ENCODE measurements around the gene NPFFR1.
"Not testable (repeated sequence)": the region's sequence is repeated elsewhere in the genome, so short reads cannot be mapped to it uniquely, and the experiment has no call there.

NPFFR1 gene

DNA sequence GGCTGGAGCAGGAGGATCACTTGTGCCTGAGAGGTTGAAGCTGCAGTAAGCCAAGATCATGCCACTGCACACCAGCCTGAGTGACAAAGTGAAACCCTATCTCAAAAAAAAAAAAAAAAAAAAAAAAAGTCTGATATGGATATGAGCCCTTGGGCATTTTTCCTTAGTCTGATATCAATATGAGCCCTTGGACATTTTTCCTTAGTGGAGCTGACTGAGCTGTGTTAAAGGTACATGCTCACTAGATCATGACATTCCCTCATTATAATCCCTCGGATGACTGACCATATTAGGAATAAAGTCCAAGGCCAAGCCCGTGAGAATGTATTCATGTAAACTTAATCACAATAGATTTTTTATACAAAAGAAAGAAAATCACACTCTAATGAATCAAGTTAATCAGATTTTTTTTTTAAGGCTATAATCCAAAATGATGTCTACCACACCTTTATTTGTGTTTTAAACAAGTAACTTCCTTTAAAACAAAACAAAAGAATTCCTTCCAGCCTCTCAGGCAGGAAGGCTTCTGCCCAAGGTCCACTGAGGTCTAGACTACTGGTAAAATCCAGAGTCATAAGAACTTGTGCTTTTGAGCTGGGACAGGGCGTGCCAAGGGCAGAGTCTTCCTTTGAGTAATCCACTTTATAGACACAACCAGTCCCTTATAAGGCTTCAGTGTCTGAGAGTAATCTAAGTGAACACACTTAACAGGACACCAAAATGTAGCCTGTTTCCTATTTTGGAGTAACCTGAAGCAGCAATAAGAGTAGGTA lies 56.1 kb downstream of the NPFFR1 start:
- no CpG with 5 or more reads among the region's 3 CpGs for WGBS (ENCODE audit: insufficient coverage, insufficient read length)
- Histone ChIP-seq H3K4me1 (ENCODE audit: control insufficient read depth, insufficient read depth, low read length) (no peaks in the 10 kb centered on the region), H3K4me3 (ENCODE audit: low read length) (no peak overlapping the region), H3K36me3 (ENCODE audit: control insufficient read depth, insufficient read depth, low read length) (no peaks in the 10 kb centered on the region; the same call in 1 of the 2 replicates), H3K27me3 (ENCODE audit: control insufficient read depth, insufficient read depth, low read length) (no peaks in the 10 kb centered on the region), H3K9me3 (ENCODE audit: control insufficient read depth, insufficient read depth, low read length) (no peaks in the 10 kb centered on the region), H3K27ac (ENCODE audit: low read length) (no peak overlapping the region)
- no peak for DNase-seq (ENCODE audit: low read depth, low spot score)

- H3K36me3 ChIP-seq (ENCODE audit: control insufficient read depth, insufficient read depth, low read length) = no peaks in the 10 kb centered on the region
- WGBS (ENCODE audit: insufficient coverage, insufficient read length) = 100% methylated on average over 2 of the region's 2 CpGs
- no peaks in the 10 kb centered on the region for H3K9me3 ChIP-seq (ENCODE audit: control insufficient read depth, insufficient read depth, low read length)
- no peaks in the 10 kb centered on the region for H3K27me3 ChIP-seq (ENCODE audit: control insufficient read depth, insufficient read depth, low read length)
- H3K4me1 ChIP-seq (ENCODE audit: control insufficient read depth, insufficient read depth, low read length) = no peaks in the 10 kb centered on the region
- DNase-seq (ENCODE audit: low read depth, low spot score) = no peak
- no peak overlapping the region for H3K27ac ChIP-seq (ENCODE audit: low read length)
- H3K4me3 ChIP-seq (ENCODE audit: low read length) = no peak overlapping the region
Observed at GRCh38 chr10:70223728-70224127, 60.1 kb downstream of the NPFFR1 start.

DNA sequence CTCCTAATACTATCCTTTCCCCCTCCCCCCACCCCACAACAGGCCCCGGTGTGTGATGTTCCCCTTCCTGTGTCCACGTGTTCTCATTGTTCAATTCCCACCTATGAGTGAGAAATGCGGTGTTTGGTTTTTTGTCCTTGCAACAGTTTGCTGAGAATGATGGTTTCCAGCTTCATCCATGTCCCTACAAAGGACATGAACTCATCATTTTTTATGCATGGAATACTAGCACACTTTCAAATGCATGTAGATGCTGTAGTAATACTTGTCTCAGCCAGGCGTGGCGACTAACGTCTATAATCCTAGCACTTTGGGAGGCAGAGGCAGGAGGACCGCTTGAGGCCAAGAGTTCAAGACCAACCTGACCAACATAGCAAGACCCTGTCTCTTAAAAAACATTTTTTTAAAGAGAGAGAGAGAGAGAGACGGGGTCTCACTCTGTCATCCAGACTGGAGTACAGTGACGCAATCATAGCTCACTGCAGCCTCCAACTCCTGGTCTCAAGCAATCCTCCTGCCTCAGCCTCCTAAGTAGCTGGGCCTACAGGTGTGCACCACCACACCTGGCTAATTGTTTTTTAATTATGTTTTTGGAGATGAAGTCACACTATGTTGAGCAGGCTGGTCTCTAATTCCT lies 60.9 kb downstream of the NPFFR1 start:
- H3K27me3 ChIP-seq (ENCODE audit: control insufficient read depth, insufficient read depth, low read length); H3K9me3 ChIP-seq (ENCODE audit: control insufficient read depth, insufficient read depth, low read length); H3K36me3 ChIP-seq (ENCODE audit: control insufficient read depth, insufficient read depth, low read length); H3K27ac ChIP-seq (ENCODE audit: low read length); DNase-seq (ENCODE audit: low read depth, low spot score); H3K4me1 ChIP-seq (ENCODE audit: control insufficient read depth, insufficient read depth, low read length); H3K4me3 ChIP-seq (ENCODE audit: low read length): not testable (repeated sequence)
- no CpG with 5 or more reads among the region's 9 CpGs for WGBS (ENCODE audit: insufficient coverage, insufficient read length)

DNA sequence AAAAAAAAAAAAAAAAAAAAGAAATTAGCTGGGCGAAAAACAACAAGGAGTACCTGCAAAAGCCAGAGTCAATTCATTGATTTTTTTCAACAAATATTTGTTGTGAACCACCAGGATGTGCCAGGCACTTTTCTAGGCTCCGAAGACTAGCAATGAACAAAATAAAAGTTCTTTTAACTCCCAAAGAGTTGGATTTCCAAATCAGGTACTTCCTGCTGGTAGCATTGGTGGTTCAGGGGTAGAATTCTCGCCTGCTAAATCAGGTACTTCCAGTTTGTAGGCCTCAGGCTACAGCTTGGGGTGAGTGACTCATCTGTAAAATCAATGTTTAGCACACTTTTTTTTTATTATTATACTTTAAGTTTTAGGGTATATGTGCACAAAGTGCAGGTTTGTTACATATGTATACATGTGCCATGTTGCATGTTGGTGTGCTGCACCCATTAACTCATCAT lies 61.4 kb downstream of the NPFFR1 start:
- no peaks in the 10 kb centered on the region for H3K27me3 ChIP-seq (ENCODE audit: control insufficient read depth, insufficient read depth, low read length)
- H3K36me3 ChIP-seq (ENCODE audit: control insufficient read depth, insufficient read depth, low read length) = no peaks in the 10 kb centered on the region
- H3K27ac ChIP-seq (ENCODE audit: low read length) = no peak overlapping the region
- no peaks in the 10 kb centered on the region for H3K9me3 ChIP-seq (ENCODE audit: control insufficient read depth, insufficient read depth, low read length)
- no peak overlapping the region for H3K4me3 ChIP-seq (ENCODE audit: low read length)
- H3K4me1 ChIP-seq (ENCODE audit: control insufficient read depth, insufficient read depth, low read length) = no peaks in the 10 kb centered on the region
- WGBS (ENCODE audit: insufficient coverage, insufficient read length) = no CpG with 5 or more reads among the region's 3 CpGs
- DNase-seq (ENCODE audit: low read depth, low spot score) = no peak

- H3K36me3 ChIP-seq (ENCODE audit: control insufficient read depth, insufficient read depth, low read length) = no peaks in the 10 kb centered on the region; the same call in 1 of the 2 replicates
- no CpG with 5 or more reads among the region's 1 CpG for WGBS (ENCODE audit: insufficient coverage, insufficient read length)
- H3K4me1 ChIP-seq (ENCODE audit: control insufficient read depth, insufficient read depth, low read length) = no peaks in the 10 kb centered on the region
- no peak for DNase-seq (ENCODE audit: low read depth, low spot score)
- no peak overlapping the region for H3K4me3 ChIP-seq (ENCODE audit: low read length)
- H3K9me3 ChIP-seq (ENCODE audit: control insufficient read depth, insufficient read depth, low read length) = no peaks in the 10 kb centered on the region
- no peaks in the 10 kb centered on the region for H3K27me3 ChIP-seq (ENCODE audit: control insufficient read depth, insufficient read depth, low read length)
- no peak overlapping the region for H3K27ac ChIP-seq (ENCODE audit: low read length)
Observed at GRCh38 chr10:70221030-70221429, 62.8 kb downstream of the NPFFR1 start.

- no CpG with 5 or more reads among the region's 1 CpG for WGBS (ENCODE audit: insufficient coverage, insufficient read length)
- peaks cover 7% of the 10 kb centered on the region; the same call in 1 of the 2 replicates for H3K36me3 ChIP-seq (ENCODE audit: control insufficient read depth, insufficient read depth, low read length)
- no peak for DNase-seq (ENCODE audit: low read depth, low spot score)
- no peak overlapping the region for H3K27ac ChIP-seq (ENCODE audit: low read length)
- H3K4me1 ChIP-seq (ENCODE audit: control insufficient read depth, insufficient read depth, low read length) = no peaks in the 10 kb centered on the region
- no peaks in the 10 kb centered on the region for H3K27me3 ChIP-seq (ENCODE audit: control insufficient read depth, insufficient read depth, low read length)
- H3K4me3 ChIP-seq (ENCODE audit: low read length) = no peak overlapping the region
- H3K9me3 ChIP-seq (ENCODE audit: control insufficient read depth, insufficient read depth, low read length) = no peaks in the 10 kb centered on the region
Observed at GRCh38 chr10:70212879-70213278, 70.9 kb downstream of the NPFFR1 start.

DNA sequence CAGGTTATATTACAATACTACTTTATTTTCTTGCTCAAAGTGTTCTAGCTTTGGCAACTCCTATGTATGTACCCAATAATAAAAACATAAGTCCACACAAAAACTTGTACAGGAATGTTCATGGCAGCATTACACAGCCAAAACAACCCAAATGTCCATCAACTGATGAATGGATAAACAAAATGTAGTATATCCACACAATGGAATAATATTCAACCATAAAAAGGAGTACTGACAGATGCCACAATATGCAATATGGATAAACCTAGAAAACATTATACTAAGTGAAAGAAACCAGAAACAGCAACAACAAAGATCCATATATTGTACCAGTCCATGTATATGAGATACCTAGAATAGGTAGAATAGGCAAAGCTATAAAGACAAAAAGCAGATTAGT lies 71.5 kb downstream of the NPFFR1 start:
- no peaks in the 10 kb centered on the region for H3K27me3 ChIP-seq (ENCODE audit: control insufficient read depth, insufficient read depth, low read length)
- no peak overlapping the region for H3K4me3 ChIP-seq (ENCODE audit: low read length)
- H3K27ac ChIP-seq (ENCODE audit: low read length) = no peak overlapping the region
- H3K9me3 ChIP-seq (ENCODE audit: control insufficient read depth, insufficient read depth, low read length) = no peaks in the 10 kb centered on the region
- DNase-seq (ENCODE audit: low read depth, low spot score) = no peak
- H3K36me3 ChIP-seq (ENCODE audit: control insufficient read depth, insufficient read depth, low read length) = peaks cover 9% of the 10 kb centered on the region; the same call in 1 of the 2 replicates
- no peaks in the 10 kb centered on the region for H3K4me1 ChIP-seq (ENCODE audit: control insufficient read depth, insufficient read depth, low read length)

GRCh38 chr10:70206762-70207161 lies 77.0 kb downstream of the NPFFR1 start:
- Histone ChIP-seq H3K9me3 (ENCODE audit: control insufficient read depth, insufficient read depth, low read length) (no peaks in the 10 kb centered on the region), H3K36me3 (ENCODE audit: control insufficient read depth, insufficient read depth, low read length) (peaks cover 14% of the 10 kb centered on the region)
- no CpG with 5 or more reads among the region's 5 CpGs for WGBS (ENCODE audit: insufficient coverage, insufficient read length)

GRCh38 chr10:70201105-70201504 lies 82.7 kb downstream of the NPFFR1 start:
- Histone ChIP-seq H3K27me3 (ENCODE audit: control insufficient read depth, insufficient read depth, low read length) (no peaks in the 10 kb centered on the region), H3K4me1 (ENCODE audit: control insufficient read depth, insufficient read depth, low read length) (no peaks in the 10 kb centered on the region), H3K4me3 (ENCODE audit: low read length) (no peak overlapping the region), H3K9me3 (ENCODE audit: control insufficient read depth, insufficient read depth, low read length) (no peaks in the 10 kb centered on the region), H3K27ac (ENCODE audit: low read length) (no peak overlapping the region), H3K36me3 (ENCODE audit: control insufficient read depth, insufficient read depth, low read length) (peaks cover 6% of the 10 kb centered on the region)
- DNase-seq (ENCODE audit: low read depth, low spot score) = no peak
- WGBS (ENCODE audit: insufficient coverage, insufficient read length) = no CpG with 5 or more reads among the region's 1 CpG

More at GRCh38 chr10:70206762-70207161, 77.0 kb downstream of the NPFFR1 start:
- no peaks in the 10 kb centered on the region for H3K27me3 ChIP-seq (ENCODE audit: control insufficient read depth, insufficient read depth, low read length)
- DNase-seq (ENCODE audit: low read depth, low spot score) = no peak
- H3K4me1 ChIP-seq (ENCODE audit: control insufficient read depth, insufficient read depth, low read length) = no peaks in the 10 kb centered on the region
- H3K27ac ChIP-seq (ENCODE audit: low read length) = no peak overlapping the region
- H3K4me3 ChIP-seq (ENCODE audit: low read length) = no peak overlapping the region

DNA sequence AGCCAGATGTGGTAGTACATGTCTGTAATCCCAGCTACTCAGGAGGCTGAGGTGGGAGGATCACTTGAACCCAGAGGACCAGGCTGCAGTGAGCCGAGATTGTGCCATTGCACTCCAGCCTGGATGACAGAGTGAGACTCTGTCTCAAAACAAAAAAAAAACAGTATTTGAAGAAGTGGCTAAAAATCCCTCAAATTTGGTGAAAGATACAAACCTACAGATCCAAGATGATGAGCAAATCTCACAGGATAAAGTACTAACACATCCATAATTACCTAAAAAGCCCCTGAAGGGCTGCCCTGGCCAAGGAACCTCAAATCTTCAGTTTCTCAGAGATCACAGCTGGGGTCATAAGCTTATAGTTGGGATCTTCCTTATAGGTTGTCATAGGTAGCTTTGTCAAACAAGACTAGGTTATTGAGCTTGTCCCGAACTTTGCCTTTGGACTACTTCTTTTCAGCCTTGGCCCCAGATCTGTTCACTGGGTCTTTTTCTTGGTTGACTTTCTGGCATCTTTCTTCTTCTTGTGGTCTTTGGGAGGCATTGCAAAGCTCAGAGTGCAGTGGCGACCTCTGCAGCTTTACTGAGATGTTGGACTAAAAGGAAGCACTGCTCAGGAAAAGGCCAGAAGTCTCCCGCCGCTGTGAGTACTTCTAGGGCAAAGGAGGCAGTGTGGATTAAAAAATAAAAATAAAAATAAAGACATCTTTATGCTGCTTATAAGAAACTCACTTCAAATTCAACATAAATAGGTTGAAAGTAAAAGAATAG lies 84.9 kb downstream of the NPFFR1 start:
- DNase-seq (ENCODE audit: low read depth, low spot score) = no peak
- Histone ChIP-seq H3K9me3 (ENCODE audit: control insufficient read depth, insufficient read depth, low read length) (no peaks in the 10 kb centered on the region), H3K4me3 (ENCODE audit: low read length) (no peak overlapping the region), H3K4me1 (ENCODE audit: control insufficient read depth, insufficient read depth, low read length) (no peaks in the 10 kb centered on the region), H3K36me3 (ENCODE audit: control insufficient read depth, insufficient read depth, low read length) (peaks cover 3% of the 10 kb centered on the region), H3K27ac (ENCODE audit: low read length) (no peak overlapping the region), H3K27me3 (ENCODE audit: control insufficient read depth, insufficient read depth, low read length) (no peaks in the 10 kb centered on the region)
- no CpG with 5 or more reads among the region's 5 CpGs for WGBS (ENCODE audit: insufficient coverage, insufficient read length)

Measured in iPS DF 6.9 (cell line).